ENCODE results near the gene MACROD1.

Gene MACROD1, protein sequence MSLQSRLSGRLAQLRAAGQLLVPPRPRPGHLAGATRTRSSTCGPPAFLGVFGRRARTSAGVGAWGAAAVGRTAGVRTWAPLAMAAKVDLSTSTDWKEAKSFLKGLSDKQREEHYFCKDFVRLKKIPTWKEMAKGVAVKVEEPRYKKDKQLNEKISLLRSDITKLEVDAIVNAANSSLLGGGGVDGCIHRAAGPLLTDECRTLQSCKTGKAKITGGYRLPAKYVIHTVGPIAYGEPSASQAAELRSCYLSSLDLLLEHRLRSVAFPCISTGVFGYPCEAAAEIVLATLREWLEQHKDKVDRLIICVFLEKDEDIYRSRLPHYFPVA

DNA sequence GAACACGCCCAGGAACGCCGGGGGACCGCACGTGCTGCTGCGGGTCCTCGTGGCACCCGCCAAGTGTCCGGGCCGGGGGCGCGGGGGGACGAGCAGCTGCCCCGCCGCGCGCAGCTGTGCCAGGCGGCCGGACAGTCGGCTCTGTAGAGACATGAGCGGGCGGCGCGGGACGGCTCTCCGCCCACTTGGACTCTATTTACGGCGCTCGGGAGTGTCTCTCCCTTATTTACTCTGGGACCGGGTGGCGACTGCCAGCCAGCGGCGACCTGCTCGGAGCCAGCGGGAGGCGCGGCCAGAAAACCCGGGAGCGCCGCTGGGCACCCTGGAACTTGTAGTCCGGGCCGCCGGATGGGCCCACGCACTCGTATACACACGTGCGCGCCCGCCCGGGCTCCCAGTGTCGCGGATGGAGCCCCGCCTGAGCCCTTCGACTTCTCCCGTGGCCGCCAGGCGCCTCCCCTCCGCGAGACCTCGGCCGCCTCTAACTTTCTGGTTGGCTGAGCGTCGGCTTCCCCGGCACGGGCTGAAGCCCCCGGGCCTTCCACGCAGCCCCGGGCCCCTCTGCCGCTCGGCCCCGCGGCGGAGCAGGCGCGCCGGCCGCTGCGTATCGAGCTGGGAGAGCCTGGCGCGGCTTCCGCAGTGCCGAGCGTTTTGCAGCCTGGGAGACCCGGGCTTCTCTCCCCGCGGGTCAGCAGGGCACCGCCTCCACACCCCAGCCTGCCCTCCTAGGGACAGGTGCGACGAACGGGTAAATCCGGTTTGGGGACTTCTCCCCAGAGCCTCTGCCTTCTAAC is at the start of gene MACROD1:
MACROD1 (minus strand) TSS at position 272 of the 794 bp plus-strand sequence; CDS start at position 153, 119 bp downstream.
- no peaks in the 10 kb centered on the region for H3K27me3 Mint-ChIP-seq (ENCODE audit: low read depth)
- peak within 1 kb of the TSS; percentile 77 for H3K27ac Mint-ChIP-seq
- DNase-seq (ENCODE audit: low spot score) = peak; percentile 86
- no peaks in the 10 kb centered on the region for H3K36me3 Mint-ChIP-seq (ENCODE audit: low read depth)
- peaks cover 4% of the 10 kb centered on the region for H3K4me1 Mint-ChIP-seq (ENCODE audit: low read depth)
- no peaks in the 10 kb centered on the region for H3K9me3 Mint-ChIP-seq
- peak within 1 kb of the TSS; percentile 89 for H3K4me3 Mint-ChIP-seq

DNA sequence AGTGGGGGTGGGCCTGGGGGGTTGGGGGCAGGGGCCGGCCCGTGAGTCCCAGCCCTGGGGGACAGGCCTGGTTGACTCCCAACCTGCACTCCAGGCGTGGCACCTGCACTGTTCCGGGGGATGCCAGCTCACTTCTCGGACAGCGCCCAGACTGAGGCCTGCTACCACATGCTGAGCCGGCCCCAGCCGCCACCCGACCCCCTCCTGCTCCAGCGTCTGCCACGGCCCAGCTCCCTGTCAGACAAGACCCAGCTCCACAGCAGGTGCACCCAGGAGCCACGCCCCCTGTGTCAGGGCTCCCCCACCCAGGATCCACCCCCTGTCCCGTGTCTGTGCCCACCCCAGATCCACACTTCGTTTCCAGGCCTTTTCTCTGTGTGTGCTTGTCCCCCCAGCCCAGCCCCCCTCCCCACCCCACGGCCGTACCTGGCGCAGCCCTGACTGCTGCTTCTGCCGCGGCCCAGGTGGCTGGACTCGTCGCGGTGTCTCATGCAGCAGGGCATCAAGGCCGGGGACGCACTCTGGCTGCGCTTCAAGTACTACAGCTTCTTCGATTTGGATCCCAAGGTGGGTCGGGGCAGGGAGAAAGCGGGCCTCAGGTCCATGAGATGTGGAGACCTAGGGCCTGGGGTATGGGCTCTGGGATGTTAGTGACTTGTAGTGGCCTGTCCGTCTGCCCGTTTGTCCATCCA is 45.4 kb upstream of the MACROD1 start:
- Mint-ChIP-seq H3K9me3 (no peaks in the 10 kb centered on the region), H3K27me3 (ENCODE audit: low read depth) (no peaks in the 10 kb centered on the region), H3K4me3 (peak overlapping the region; percentile 5), H3K27ac (no peak overlapping the region), H3K4me1 (ENCODE audit: low read depth) (peaks cover 9% of the 10 kb centered on the region), H3K36me3 (ENCODE audit: low read depth) (peaks cover 45% of the 10 kb centered on the region)
- DNase-seq (ENCODE audit: low spot score) = no peak

DNA sequence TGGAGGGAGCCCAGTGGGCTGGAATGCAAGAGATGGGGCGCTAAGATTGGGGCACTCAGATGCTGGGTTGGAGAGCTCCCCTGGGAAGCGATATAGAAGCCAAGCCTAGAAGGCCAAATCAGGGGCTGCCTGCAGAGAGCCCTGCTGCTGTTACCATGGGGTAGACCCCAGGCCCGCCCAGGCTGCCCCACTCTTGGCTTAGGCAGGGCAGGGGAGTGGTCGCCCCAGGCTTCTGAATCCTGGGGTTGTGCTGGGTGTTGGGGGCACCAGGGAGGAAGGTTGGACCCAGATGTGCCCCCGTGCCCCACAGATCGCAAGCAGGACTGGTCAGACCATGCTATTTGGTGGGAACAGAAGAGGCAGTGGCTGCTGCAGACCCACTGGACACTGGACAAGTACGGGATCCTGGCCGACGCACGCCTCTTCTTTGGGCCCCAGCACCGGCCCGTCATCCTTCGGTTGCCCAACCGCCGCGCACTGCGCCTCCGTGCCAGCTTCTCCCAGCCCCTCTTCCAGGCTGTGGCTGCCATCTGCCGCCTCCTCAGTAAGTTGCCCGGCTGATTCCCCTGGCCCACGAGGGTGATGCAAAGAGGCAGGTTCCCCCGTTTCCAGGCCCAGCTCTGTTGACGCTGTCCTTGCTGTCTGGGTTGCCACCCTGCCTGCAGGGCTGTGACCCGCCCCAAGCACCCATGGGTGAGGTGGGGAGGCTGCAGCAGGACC is 44.5 kb upstream of the MACROD1 start:
- no peaks in the 10 kb centered on the region for H3K27me3 Mint-ChIP-seq (ENCODE audit: low read depth)
- peaks cover 15% of the 10 kb centered on the region for H3K4me1 Mint-ChIP-seq (ENCODE audit: low read depth)
- no peak overlapping the region for H3K27ac Mint-ChIP-seq
- no peaks in the 10 kb centered on the region for H3K9me3 Mint-ChIP-seq
- peaks cover 50% of the 10 kb centered on the region for H3K36me3 Mint-ChIP-seq (ENCODE audit: low read depth)
- no peak for DNase-seq (ENCODE audit: low spot score)
- H3K4me3 Mint-ChIP-seq = no peak overlapping the region

DNA sequence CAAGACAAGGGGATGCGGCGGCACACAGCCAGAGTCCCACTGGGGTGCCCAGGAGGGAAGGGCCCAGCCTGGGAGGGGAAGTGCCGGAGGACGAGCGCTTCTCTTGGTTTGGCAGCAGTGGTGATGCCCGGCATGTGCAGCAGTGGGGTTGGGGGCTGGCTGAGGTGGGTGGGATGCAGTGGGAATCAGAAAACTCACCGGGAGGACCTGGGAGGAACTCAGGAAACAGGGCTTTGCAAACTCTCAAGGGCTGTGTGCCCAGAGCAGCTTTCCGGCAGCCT is 43.6 kb upstream of the MACROD1 start:
- Mint-ChIP-seq H3K27ac (peak overlapping the region; percentile 60), H3K4me1 (ENCODE audit: low read depth) (peaks cover 17% of the 10 kb centered on the region), H3K27me3 (ENCODE audit: low read depth) (no peaks in the 10 kb centered on the region), H3K9me3 (no peaks in the 10 kb centered on the region), H3K36me3 (ENCODE audit: low read depth) (peaks cover 48% of the 10 kb centered on the region), H3K4me3 (no peak overlapping the region)
- DNase-seq (ENCODE audit: low spot score) = no peak

DNA sequence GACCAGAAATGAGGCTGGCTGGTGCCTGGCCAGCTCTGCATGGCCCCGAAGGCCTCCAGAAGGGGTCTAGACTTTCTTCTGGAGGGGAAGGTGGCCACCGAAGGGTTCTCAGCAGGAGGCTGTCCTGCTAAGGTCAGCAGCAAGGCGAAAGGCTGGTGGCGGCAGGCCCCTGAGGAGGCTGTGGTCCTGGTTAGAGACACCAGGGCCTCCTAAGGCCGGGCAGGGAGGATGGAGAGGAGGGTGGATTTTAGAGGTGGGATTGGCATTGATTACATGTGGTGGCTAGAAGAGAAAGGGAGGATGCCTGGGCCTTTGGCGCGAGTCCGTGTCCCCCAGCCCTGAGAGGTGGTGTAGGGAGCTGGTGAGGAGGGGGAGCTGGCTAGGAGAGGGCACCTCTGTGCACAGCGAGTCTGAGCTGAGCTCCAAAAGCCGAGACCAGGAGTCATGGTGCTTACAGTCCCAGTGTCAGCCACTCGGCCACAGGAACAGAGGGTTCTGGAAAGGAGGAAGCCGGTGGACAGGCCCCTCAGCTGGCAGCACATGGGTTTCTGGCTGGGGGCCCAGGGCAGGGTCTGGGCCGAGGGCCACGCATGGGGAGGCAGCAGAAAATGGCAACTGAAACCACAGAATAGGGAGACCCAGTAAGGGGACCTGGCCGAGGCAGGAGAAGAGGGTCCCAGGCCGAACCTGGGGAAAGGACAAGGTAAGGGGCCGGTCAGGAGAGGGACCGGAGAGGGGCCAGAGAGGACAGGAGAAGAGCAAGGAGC is 43.1 kb upstream of the MACROD1 start:
- H3K4me1 Mint-ChIP-seq (ENCODE audit: low read depth) = peaks cover 23% of the 10 kb centered on the region
- DNase-seq (ENCODE audit: low spot score) = no peak
- peaks cover 52% of the 10 kb centered on the region for H3K36me3 Mint-ChIP-seq (ENCODE audit: low read depth)
- H3K9me3 Mint-ChIP-seq = no peaks in the 10 kb centered on the region
- peak overlapping the region; percentile 21 for H3K4me3 Mint-ChIP-seq
- no peaks in the 10 kb centered on the region for H3K27me3 Mint-ChIP-seq (ENCODE audit: low read depth)
- peak overlapping the region; percentile 60 for H3K27ac Mint-ChIP-seq

DNA sequence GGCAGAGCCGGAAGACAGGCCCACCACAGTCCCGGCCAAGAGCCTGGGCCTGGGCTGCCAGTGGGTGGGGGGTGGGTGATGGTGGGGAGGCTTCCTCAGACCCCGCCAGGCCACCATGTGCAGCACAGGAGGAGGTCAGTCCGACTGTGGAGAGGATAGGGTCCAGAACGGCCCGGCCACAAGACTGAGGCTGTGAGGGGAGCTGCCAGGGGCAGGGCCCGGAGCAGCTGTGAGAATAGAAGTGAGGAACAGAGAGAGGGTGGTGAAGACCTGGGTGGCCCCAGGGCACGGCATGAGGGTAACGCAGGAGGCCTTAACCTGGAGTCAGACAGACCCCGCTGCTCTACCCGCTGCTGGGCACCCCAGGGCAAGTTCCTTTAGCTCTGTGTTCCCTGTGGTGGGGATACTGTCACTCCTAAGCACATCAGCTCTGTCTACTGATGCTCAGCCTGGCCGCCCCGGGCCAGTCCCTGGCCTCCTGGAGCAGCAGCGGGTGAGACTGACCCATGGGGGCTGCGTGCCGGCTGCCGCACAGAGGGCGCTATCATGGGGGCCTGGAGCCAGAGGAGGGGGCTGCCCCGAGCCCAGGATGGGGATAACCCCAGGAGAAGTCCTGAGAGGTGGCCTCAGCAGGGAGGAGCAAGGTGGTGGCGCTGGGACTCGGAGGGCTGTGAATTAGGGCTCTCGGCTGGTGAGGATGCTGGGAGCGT is 42.3 kb upstream of the MACROD1 start:
- DNase-seq (ENCODE audit: low spot score) = no peak
- peak overlapping the region; percentile 91 for H3K27ac Mint-ChIP-seq
- H3K36me3 Mint-ChIP-seq (ENCODE audit: low read depth) = peaks cover 55% of the 10 kb centered on the region
- no peaks in the 10 kb centered on the region for H3K9me3 Mint-ChIP-seq
- peak overlapping the region; percentile 89 for H3K4me3 Mint-ChIP-seq
- H3K4me1 Mint-ChIP-seq (ENCODE audit: low read depth) = peaks cover 27% of the 10 kb centered on the region
- no peaks in the 10 kb centered on the region for H3K27me3 Mint-ChIP-seq (ENCODE audit: low read depth)

DNA sequence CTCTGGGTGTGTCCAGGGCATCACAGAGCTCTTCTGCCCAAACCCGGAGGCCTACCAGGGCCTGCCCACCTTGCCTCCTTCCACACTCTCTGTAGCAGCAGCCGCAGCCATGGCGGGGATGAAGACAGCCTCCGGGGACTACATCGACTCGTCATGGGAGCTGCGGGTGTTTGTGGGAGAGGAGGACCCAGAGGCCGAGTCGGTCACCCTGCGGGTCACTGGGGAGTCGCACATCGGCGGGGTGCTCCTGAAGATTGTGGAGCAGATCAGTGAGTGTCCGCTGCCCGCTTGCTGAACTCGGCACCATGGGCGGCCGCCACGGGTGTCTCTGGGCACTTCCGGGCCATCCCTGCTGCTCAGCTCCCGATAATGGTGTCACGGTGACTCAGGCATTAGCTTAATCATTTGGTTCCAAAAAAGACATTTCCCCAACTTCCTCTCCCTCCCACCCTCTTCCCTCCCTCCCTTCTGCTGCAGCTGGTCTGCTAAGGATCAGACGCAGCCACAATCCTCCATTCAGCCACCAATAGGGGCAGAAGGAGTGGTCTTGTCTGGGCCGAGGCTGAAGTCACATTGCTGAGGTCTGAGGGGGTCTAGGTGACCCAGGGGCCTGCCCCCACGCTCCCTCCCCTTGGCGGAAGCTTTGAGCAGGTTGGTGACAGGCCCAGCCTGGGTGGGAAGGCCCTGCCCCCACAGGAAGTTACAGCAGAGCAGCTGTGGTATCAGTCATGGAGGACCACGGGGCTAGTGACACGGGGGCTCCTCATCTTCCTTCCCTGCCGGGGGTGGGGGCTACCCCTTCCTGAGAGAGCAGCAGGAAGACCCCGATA is 41.6 kb upstream of the MACROD1 start:
- Mint-ChIP-seq H3K27ac (peak overlapping the region; percentile 91), H3K4me1 (ENCODE audit: low read depth) (peaks cover 26% of the 10 kb centered on the region), H3K27me3 (ENCODE audit: low read depth) (no peaks in the 10 kb centered on the region), H3K9me3 (no peaks in the 10 kb centered on the region), H3K36me3 (ENCODE audit: low read depth) (peaks cover 61% of the 10 kb centered on the region), H3K4me3 (peak overlapping the region; percentile 89)
- peak; percentile 83 for DNase-seq (ENCODE audit: low spot score)

DNA sequence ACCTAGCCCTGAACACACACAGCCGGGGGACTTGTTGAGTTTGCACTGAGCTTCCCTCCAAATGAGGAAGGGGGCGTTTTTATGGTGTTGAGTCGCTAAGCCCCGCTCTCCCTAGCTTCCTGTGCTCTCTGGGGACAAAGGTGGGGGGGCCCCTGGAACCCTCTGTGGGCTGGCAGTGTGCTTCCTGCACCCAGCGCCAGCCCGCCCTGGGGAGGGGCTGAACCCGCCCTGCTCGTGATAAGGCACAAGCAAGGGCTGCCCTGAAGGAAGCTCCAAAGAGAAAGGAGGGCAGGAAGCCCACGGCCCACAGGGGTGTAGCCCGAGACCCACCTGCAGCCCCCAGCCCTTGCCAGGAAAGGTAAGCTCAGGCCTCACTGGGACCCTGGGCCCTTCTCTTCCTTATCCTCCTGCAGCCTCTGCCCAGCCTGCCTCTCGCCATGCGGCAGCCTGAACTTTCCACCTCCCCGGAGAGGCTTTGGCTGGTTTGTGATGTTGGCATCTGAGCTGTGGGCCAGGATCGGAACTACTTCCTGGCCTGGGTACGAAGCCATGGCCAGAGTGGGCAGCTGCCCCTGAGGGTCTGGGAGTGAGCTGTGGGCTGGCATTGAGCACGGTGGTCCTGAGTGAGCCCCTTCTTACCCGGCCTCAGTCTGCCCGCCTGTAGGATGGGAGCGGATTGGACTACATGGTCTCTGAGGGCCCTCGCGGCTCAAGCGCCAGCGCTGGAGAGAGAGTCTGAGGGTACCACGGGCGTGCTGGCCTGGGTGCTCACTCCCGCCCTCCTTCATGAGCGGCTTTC is 40.7 kb upstream of the MACROD1 start, which contains the start of gene FERMT3:
FERMT3 (plus strand) TSS at position 265 of the 799 bp plus-strand sequence. CDS start 644 bp downstream, outside the sequence.
- peaks cover 25% of the 10 kb centered on the region for H3K4me1 Mint-ChIP-seq (ENCODE audit: low read depth)
- no peaks in the 10 kb centered on the region for H3K27me3 Mint-ChIP-seq (ENCODE audit: low read depth)
- peak; percentile 79 for DNase-seq (ENCODE audit: low spot score)
- H3K9me3 Mint-ChIP-seq = no peaks in the 10 kb centered on the region
- H3K36me3 Mint-ChIP-seq (ENCODE audit: low read depth) = peaks cover 59% of the 10 kb centered on the region
- peak within 1 kb of the TSS; percentile 91 for H3K27ac Mint-ChIP-seq
- peak within 1 kb of the TSS; percentile 89 for H3K4me3 Mint-ChIP-seq

DNA sequence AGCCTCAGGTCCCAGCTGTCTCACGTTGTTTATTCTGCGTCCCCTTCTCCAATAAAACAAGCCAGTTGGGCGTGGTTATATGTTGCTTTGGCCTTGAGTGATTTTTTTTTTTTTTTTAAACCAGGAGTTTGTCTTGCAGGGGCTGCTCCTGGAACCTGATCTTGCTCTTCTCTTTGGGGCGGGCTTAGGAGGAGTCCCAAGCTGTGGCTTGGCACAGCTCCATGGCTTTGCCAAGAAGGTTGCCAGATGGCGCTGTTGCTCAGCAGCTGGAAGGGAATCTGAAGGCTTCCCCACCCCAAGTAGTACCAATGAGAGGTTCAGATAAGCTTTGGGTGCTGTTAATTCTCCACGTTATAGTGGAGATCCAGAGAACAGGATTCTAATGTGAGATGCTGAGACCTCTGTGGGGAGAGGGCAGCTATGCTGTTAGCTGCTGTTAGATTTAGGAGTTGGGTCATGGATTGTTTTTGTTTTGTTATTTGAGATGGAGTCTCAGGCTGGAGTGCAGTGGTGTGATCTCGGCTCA is 38.6 kb upstream of the MACROD1 start:
- Mint-ChIP-seq H3K36me3 (ENCODE audit: low read depth) (peaks cover 74% of the 10 kb centered on the region), H3K27ac (peak overlapping the region; percentile 65), H3K4me1 (ENCODE audit: low read depth) (peaks cover 25% of the 10 kb centered on the region), H3K27me3 (ENCODE audit: low read depth) (no peaks in the 10 kb centered on the region), H3K4me3 (peak overlapping the region; percentile 55), H3K9me3 (no peaks in the 10 kb centered on the region)
- peak; percentile 64 for DNase-seq (ENCODE audit: low spot score)

DNA sequence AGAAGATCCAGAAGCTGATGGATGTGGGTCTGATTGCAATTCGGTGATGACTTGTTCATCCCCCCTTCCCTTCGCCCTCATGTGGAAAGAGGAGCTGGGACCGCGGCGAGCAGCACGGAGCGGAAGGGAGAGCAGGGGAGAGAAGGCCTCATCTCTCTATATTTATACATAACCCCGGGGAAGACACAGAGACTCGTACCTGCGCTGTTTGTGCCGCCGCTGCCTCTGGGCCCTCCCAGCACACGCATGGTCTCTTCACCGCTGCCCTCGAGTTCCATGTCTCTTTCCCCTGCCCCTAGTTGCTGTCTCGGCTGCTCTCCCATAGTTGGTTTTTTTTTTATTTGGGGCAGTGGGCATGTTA is 38.1 kb upstream of the MACROD1 start:
- Mint-ChIP-seq H3K4me3 (peak overlapping the region; percentile 45), H3K9me3 (no peaks in the 10 kb centered on the region), H3K4me1 (ENCODE audit: low read depth) (peaks cover 25% of the 10 kb centered on the region), H3K36me3 (ENCODE audit: low read depth) (peaks cover 72% of the 10 kb centered on the region), H3K27me3 (ENCODE audit: low read depth) (no peaks in the 10 kb centered on the region), H3K27ac (no peak overlapping the region)
- no peak for DNase-seq (ENCODE audit: low spot score)

DNA sequence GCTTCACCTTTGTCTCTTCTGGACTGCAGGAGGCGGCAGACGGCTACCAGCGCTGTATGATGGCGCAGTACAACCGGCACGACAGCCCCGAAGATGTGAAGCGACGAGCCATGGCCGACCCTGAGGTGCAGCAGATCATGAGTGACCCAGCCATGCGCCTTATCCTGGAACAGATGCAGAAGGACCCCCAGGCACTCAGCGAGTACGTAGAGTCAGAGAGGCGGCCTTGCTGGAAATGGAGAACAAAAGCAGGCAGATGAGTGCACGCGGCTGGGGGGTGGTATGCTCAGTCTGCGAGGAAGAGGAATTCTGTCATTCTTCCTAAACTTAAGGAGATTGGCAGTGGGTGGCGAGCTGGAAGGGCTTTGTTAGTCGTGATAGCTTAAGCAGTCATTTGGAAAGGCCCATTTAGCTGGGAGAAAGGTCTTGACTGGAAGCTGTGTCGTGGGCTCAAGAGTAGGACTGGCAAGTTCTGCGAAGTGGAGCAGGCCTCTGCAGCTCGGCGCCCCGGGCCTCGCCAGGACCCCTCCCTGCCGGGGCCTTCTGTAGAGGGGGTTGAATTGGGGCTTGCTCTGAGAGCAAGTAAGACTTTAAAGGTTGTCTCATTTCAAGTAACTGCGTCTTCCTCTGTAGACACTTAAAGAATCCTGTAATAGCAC is 37.6 kb upstream of the MACROD1 start:
- H3K9me3 Mint-ChIP-seq = no peaks in the 10 kb centered on the region
- no peaks in the 10 kb centered on the region for H3K27me3 Mint-ChIP-seq (ENCODE audit: low read depth)
- DNase-seq (ENCODE audit: low spot score) = no peak
- peaks cover 71% of the 10 kb centered on the region for H3K36me3 Mint-ChIP-seq (ENCODE audit: low read depth)
- H3K27ac Mint-ChIP-seq = no peak overlapping the region
- H3K4me3 Mint-ChIP-seq = peak overlapping the region; percentile 45
- peaks cover 20% of the 10 kb centered on the region for H3K4me1 Mint-ChIP-seq (ENCODE audit: low read depth)
